NCI-H146 (cell line): ENCODE measurements around the gene ATP8B3.

Experiments
- DNase-seq: peaks from one replicate; lab custom pipeline; 2025; lab: John Stamatoyannopoulos, UW

ATP8B3 gene

DNA sequence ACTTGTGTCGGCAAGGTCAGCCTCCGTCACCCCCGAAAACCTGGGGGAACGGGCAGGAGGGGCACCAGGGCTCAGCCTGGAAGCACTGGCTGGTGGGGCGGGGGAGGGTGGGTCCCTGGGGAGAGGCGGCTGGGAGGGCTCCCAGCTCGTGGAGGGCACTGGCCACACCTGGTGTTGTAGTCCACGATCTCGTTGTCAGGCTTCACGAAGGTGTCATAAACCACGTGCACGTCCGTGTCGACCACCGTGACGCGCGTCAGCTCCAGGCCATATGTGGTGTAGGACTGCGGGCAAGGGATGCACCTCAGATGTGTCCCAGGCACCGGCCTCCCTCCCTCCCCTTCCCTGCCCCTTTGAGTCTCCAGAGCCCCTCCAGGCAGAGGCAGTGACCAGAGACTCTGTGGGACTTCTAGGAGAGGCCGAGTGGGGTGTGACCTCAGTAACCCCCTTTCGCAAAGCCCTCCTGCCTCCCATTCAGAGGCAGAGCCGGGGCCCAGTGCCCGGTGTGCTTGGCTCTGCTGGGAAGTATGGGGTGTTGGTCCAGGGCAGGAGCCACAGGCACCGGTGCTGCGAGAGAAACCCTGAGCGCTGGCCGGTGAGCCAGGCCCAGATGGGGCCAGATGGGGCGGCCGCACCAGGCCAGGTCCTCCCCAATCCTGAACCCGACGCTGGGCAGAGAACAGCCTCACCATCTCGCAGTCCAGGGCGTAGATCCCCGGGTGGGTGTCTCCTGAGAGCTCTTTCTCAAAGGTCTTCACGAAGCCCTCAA lies 4.6 kb upstream of the ATP8B3 start:
- DNase-seq, result no peak

DNA sequence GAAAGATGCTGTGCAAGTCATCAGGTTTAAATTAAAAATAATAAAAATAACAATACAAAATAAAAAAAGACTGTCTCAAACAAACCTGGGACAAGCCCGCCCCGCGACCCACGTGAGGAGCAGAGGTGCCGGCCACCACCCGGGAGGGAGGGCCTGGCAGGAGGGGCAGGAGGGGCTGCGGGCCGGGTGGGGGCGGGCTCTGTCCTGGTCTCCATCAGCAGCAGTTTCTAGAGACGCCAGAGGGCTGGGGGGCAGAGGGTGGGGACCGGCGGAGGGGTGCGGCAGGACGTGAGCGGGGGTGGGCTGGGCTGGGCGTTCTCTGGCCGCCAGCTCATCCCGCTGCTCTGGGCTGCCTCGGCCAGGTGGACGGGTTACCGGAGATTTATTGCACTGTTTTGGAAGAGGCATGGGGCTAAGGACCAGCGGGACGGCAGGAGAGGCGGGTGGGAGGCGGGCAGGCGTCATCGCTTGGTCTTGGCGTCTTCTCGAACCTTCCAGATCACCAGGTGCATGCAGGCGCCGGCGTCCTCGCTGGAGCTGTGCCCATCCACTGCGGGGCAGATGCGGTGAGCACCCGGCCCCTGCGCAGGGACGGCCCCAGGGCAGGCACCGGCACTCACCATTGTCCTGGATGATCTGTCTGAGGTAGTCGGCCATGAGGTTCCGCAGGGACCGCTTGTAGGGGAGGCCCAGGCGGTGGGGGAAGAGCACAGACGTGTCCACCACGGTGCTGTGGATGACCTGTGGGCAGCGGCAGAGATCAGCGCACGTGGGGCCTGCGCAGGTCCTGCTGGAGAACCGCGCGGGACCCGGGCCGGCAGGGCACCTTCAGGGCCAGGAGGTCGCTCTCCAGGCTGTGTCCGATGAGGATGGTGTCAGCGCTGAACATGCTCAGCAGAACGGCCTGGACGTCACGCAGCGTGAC lies 3.8 kb upstream of the ATP8B3 start:
- DNase-seq, result no peak

DNA sequence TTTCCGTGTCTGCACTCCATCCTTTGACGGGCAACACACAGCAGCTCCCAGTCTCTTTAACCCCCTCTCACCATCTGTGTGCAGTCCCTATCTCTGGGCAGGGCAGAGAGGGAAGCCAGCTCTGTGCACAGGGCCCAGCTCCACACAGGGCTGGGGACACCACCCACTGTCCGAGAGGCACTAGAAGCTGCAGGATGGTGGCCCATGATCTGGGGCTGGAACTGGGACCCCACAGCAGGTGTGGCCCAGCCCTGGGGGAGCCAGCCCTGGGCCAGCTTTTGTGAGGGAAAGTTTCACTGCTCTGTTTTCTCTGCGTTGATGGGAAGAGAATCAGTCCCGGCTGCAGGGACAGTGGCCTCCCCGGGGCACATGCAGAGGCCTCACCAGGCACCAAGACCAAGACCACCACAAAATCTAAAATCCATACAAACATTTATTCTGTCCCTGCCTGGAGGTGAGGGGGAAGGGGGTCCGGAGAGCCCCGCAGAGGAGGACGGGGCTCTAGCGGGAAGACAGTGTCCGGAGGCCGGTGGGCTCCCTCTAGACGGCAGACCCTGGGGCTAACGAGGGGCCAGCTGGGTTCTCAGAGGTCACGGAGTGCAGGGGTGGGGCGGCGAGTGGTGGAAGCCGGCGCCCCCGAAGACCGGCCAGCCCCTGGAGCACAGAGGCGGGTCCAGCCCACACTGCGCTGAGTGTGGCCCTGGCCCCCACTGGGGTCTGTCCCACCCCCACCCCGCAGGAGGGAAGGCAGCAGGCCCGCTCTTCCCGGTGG lies 2.9 kb upstream of the ATP8B3 start:
- no peak for DNase-seq

DNA sequence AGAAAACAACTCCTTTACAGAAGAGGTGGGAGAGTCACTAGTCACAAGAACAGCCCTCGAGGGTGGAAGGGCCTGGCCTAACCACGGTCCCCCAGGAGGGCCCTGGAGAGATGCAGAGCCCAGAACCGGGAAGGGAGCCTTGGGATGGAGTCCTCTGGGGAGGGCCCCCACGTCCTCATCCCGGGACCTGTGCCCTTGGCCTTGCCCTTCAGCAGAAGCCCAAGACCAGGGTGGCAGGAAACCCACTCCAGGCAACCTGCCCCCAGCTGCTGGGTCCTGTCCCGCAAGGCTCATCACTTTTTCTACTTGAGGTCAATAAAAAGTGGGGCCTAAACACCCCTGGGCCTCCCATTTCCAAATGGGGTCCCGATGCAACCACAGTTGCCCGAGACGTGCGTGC lies 2.3 kb upstream of the ATP8B3 start:
- DNase-seq, result no peak

DNA sequence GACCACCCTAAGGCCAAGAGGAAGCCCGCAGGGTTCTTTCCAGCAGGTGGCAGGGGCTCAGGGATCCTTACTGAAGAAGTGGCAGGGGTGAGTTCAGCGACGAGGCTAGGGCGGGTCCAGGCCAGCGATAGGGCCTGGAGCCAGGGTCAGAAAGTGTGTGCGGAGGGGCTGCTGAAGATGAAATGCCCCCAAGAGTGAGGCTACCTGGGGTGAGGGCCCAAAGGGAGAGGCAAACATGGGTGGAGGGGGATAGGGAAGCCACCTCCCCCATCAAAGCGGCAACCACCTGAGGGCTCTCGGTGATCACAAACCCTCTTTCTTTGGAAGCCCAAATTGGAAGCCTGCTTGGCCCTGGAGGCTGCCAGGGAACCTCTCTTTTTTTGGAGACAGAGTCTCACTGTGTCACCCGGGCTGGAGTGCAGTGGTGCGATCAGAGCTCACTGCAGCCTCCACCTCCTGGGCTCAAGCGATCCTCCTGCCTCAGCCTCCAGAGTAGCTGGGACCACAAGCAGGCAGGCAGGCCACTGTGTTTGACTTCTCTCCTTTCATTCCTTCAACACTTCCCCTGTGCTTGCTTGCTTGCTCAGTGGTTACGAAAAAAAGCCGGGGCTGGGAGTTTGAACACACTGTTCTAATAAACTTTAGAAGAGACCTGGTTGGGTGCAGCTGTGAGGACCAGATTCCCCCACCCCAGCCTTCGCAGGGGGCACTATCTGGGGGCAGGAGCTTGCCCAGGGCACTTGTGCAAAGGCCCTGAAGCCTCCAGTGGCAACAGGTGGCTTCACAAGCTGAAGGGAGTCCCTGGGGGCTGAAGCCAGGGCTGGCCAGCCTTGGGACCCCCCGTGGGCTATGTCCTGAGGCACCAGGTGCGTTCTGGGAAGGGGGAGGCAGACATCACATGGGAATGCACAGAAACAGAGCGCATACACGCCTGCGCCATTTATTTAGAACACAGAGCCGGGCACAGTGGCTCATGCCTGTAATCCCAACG lies 1.4 kb upstream of the ATP8B3 start:
- DNase-seq, result no peak

DNA sequence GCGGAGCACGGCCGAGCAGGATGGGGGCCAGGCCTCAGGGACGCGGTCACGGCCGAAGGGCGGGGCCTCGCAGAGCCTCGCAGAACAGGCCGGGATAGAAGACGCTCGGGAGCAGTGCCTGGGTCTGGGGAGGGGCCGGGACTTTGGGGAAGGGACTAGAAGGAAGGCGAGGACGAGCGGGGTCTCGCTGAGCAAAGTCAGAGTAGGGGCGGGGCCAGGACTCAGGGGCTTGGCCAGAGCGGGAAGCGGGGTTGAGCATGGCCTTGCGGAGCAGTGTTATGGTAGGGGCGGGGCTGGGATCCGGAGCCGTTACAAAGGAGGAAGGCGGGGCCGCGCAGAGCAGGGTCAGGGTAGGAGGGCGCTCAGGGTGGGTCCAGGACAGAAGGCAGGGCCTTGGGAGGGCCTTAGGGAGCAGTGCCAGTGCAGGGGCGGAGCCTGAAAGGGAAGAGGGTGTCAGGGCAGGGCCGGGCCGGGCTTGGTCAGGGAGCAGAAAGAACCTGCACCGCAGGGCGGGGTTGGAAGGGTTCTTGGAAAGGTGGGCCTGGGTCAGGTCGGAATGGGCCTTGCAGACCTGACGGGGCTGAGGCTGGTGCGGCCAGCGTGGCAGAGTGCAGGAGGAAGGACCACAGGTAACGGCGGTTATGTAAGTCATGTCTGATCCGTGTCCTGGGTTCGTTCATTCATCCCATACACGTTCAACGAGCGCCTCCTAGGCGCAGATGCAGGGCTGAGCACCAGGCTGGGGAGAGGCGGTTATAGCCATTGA lies 533 bp upstream of the ATP8B3 start:
- DNase-seq, result peak; percentile 82

DNA sequence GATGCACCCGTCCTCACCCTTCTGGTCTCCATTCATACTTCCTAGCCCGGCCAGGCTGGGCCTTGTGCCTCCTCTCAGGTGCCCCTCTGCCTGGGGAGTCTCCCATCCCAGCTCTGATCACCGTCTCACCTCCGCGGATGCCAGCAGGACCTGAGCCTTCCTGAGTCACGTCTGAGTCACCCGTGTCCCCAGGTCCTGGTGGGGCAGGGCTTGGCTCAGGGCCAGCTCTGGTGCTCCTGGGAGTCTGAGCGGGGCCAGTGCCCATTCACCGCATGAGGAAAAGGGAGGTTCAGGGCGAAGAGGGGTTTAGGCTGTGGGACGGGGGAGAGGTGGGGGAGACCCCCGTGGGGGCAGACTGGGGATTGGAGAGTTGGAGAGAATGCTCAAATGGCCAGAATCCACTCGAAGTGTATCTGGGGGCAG lies 593 bp downstream of the ATP8B3 start:
- DNase-seq, result peak; percentile 2

DNA sequence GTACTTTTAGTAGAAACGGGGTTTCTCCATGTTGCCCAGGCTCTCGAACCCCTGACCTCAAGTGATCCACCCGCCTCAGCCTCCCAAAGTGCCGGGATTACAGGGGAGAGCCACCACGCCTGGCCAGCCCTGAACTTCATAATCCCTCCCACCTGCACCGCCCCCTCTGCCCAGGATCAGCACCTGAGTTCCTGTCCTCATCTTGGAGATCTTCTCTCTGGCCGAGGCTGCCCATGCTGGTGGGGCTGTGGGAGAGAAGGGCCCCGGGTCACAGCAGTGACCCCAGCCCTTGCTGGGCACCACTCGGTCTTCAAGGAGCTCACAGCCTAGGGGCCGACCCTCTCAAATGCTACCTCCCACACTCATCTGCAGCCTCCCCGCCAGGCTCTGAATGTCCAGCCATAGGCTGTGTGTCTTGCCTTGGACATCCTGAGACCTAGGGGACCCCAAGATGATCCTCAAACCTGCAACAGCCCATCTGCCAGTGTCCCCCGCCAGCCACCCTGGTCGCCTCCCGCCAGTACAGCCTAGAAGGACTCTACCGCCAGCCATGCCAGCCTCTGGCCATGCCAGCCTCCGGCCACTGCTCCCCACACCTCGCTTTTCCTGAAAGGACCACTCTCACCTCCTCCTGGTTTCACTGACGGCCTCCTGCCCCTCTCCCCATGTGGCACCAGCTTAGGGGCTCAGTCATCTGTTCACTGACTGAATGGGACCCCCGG lies 1.5 kb downstream of the ATP8B3 start:
- no peak for DNase-seq

DNA sequence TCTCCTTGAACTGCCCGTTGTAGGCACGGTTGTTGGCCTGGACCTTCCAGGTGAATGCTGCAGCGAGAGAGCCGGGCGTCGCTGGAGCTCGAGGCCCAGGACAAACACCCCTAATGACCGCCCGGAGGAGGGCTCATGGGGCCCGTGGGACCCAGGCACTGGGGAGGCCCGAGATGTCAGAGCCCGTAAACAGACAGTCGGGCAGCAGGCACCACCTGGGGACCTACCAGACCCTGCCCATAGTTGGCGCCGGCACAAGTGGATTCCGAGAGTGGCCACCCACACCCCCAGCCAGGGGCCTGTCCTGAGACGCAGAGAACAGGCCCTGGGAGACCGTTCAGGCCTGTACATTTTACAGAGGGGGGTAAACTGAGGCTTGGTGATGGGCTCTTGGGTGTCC lies 2.4 kb downstream of the ATP8B3 start:
- DNase-seq, result no peak

DNA sequence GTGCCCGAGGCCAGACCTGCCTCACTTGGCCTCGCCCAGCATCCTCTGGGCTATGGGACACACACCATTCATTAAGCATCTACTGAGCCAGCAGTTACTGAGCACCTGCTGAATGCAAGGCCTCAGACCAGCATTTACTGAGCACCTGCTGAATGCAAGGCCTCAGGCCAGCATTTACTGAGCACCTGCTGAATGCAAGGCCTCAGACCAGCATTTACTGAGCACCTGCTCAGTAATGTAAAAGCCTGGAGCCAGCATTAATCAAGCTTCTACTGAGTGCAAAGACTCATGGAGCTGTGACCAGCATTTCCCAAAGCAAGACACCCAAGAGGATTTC lies 3.7 kb downstream of the ATP8B3 start:
- DNase-seq, result no peak

DNA sequence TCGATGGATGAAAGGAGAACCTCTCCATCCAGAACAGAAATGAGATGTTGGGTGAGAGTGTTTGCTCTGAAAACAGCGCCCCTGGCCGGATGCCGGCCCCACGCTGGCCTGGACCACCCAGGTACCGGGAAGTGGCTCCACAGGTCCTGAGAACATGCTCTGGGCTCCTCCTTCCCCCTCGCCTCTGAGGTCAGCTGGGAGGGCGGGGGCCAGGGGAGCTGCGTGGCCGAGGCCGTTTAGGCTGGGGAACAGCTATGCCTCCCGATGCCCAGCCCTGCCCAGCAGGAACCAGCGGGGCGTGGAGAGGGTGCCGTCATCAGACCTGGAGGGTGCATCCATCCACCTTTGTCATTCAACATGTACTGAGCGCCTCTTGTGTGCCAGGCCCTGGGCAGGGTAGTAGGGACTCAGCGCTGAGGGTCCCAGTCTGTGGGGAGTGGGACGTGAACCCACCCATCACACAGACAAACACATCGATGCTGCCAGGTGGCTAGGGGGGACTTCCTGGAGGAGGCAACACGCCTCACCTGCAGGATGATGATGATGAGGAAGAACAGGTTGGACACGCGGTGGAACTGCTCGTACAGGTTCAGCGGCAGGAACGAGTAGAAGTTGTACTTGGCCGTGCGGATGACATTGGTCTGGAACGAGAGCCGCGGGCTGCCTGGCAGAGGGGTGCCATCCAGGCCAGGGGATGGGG lies 4.2 kb downstream of the ATP8B3 start:
- DNase-seq, result no peak

DNA sequence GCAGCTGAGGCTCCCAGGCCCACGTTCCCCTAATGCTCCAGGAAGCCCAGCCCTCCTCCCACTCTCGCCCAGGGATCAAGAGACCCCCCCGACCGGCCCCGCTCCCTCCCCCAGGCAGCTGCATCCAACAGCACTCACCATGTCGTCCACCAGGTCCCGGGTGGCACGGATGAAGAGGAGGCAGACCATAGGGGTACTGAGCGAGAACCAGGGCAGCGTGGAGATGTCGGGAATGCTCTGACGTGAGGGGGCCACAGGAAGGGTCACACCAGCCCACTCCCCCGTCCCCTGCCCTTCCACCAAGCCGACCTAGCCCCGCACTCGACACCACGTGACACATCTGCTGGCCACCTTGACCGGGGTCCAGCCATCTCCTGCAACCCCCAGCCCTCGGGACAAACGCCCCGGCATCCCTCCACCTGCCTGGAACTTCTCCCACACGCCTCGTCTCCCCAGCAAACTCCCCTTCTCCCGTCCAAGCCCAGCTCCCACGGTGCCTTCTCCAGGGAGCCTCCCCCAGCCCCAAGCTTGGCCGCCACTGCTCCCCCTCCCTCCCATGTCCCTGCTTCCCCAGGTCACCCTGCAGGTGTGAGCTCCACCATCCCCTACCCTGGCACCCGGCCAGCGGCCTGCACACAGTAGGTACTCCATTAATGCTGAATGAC lies 4.9 kb downstream of the ATP8B3 start:
- DNase-seq, result no peak

DNA sequence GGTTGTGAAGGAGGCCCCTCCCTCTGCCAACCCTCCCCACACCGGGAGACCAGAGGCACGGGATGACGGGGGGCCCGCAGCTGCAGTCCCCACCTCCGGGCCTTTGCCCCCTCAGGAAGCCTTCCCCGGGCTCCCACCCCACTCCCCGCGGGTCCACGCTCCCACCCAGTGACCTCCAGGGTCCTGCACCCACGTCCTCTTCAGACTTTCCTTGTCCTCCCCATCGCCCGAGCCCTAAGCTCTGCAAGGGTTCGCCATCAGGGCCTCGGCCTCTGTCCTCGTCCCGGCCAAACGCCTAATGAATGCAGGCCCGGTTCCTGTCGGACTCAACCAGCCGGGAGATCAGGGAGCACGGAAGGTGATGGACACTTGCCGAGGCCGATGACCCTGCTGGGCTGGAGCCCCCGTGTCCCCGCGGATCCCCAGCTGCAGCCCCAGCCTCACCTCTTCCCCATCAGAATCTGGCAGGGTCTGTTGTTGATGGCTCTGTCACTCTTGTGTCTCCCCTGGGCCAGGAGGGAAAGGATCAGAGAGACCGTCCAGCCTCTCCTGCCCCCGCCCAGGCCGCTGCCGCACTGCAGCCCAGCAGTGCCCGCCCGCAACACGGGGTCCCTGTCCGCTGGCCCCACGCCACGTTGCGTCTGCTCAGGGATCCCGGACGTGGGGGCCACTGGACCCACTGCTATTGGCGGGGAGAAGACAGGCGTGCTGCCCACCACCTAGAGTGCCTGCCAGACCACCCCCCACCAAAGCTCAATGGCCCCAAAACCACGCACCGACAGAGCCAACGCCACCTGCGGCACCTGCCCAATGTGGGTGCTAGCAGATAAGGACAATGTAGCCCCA lies 5.7 kb downstream of the ATP8B3 start:
- DNase-seq, result no peak

DNA sequence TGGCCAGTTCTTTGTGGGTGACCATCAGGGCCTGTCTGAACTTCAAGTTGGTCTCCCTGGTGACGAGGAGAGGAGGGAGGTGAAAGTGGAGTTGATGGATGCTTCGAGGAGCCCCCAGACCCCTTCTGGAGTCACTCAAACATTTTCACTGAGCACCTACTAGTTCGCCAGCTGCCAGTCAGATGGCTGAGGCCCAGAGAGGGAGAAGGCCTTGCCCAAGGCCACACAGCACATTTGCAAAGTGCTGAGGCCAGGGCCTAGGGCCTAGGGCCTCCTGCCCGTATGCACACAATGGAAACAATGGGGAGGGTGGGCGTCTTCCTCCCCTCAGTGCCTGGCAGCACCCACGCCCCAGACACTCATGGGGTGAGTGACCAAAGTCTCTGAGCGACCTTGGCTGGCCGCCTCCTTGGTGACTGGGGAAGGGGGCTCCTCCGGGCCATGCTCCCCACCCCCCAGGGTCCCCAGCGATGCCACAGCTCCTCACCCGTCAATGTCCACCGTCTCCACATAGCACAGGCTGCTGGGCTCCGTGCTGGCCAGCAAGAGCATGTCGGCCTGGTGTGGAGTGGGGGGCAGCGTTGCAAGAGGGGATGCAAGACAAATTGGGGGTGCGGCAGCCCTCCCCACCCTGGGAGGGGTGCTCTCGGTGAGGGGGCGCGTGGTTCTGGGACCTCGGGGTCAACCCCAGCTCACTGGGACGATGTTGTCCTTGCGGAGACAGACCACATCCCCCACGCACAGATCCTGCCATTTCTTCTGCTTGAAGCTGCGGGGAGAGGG lies 6.5 kb downstream of the ATP8B3 start:
- no peak for DNase-seq

DNA sequence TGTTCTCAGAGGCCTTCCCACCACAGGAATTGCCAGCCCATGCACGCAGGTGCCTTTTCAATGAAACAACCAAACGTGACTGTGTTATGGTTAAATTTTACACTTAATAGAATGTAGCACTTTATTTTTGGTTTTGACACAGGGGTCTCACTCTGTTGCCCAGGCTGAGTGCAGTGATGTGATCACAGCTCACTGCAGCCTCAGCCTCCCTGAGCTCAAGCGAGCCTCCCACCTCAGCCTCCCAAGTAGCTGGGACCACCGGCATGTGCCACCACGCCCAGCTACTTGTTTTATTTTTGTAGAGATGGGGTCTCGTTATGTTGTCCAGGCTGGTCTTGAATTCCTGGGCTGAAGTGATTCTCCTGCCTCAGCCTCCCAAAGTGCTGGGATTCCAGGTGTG lies 7.2 kb downstream of the ATP8B3 start:
- no peak for DNase-seq

DNA sequence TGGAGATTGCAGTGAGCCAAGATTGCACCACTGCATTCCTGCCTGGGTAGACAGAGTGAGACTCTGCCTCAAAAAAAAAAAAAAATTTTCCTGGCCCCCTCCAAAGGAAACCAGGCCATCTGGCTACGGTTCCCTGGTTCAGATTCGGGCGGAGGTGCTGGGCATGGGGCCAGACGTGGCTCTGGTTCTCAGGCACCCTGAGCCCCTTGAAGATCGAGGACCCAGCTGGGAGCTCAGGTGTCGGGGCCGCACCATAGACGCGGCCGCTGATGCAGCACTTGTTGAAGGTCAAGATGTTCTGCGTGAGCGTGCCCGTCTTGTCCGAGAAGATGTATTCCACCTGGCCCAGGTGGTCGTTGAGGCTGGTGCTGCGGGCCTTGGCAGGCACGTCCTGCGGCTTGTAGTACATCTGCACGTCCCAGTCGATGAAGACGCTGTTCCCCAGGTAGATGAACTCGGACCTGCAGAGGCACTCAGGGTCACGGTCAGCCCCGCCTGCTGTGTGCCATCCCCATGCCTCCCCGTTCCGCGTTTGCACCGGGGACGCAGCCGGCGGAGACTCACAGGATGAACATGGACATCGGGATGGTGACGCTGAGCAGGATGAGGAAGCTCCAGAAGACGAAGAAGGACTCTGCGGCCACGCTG lies 12.3 kb downstream of the ATP8B3 start:
- DNase-seq, result no peak
